ENCODE measurements around the gene CD244.
"Not testable (repeated sequence)": the region's sequence is repeated elsewhere in the genome, so short reads cannot be mapped to it uniquely, and the experiment has no call there.

GRCh38 chr1:160782988-160783765 is 79.5 kb downstream of the CD244 start:
- TF ChIP-seq, protein P1, sequence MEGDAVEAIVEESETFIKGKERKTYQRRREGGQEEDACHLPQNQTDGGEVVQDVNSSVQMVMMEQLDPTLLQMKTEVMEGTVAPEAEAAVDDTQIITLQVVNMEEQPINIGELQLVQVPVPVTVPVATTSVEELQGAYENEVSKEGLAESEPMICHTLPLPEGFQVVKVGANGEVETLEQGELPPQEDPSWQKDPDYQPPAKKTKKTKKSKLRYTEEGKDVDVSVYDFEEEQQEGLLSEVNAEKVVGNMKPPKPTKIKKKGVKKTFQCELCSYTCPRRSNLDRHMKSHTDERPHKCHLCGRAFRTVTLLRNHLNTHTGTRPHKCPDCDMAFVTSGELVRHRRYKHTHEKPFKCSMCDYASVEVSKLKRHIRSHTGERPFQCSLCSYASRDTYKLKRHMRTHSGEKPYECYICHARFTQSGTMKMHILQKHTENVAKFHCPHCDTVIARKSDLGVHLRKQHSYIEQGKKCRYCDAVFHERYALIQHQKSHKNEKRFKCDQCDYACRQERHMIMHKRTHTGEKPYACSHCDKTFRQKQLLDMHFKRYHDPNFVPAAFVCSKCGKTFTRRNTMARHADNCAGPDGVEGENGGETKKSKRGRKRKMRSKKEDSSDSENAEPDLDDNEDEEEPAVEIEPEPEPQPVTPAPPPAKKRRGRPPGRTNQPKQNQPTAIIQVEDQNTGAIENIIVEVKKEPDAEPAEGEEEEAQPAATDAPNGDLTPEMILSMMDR (IDR thresholded peaks at IDR 0.05), result not testable (repeated sequence)
- TF ChIP-seq POLR2A (IDR thresholded peaks at IDR 0.05), result not testable (repeated sequence)
